Smooth muscle cell (in vitro differentiated cells): ENCODE data around the gene SLC39A6. TPM values are rescaled to one million over a fixed set of nuclear protein-coding genes. Genes with fewer than 3 reads are reported as not detected.

ENCODE experiments used
- DNase-seq: peaks from one replicate; lab custom pipeline; 2025; ENCODE audit not compliant: unreplicated experiment; lab: John Stamatoyannopoulos, UW
- H2AFZ ChIP-seq: fragments of 200-600 bp; sonication (generic); 2 replicates; pipeline ENCODE4 v1.6.0; 2016; ENCODE audit warnings: antibody characterized with exemption, low read depth, mild to moderate bottlenecking
- H3F3A ChIP-seq: fragments of 200-600 bp; sonication (generic); 2 replicates; pipeline ENCODE4 v1.6.0; 2017; ENCODE audit warnings: antibody characterized with exemption, low read depth
- H3K27ac ChIP-seq: fragments of 200-600 bp; sonication (generic); 2 replicates; pipeline ENCODE4 v1.5.1; 2016; ENCODE audit warnings: low read depth, mild to moderate bottlenecking
- H3K27me3 ChIP-seq: fragments of 200-600 bp; sonication (generic); 2 replicates; pipeline ENCODE4 v1.6.1; 2016; ENCODE audit warnings: low read depth, mild to moderate bottlenecking
- H3K36me3 ChIP-seq: fragments of 200-600 bp; sonication (generic); 2 replicates; pipeline ENCODE4 v1.5.1; 2016; ENCODE audit warnings: low read depth
- H3K4me1 ChIP-seq: fragments of 200-600 bp; sonication (generic); 2 replicates; pipeline ENCODE4 v1.5.1; 2016; ENCODE audit warnings: low read depth
- H3K4me2 ChIP-seq: fragments of 200-600 bp; sonication (generic); 2 replicates; pipeline ENCODE4 v1.6.0; 2016; ENCODE audit warnings: mild to moderate bottlenecking
- H3K4me3 ChIP-seq: fragments of 200-600 bp; sonication (generic); 2 replicates; pipeline ENCODE4 v1.5.1; 2016; ENCODE audit warnings: mild to moderate bottlenecking
- H3K79me2 ChIP-seq: fragments of 200-600 bp; sonication (generic); 2 replicates; pipeline ENCODE4 v1.6.0; 2016; ENCODE audit warnings: low read depth, mild to moderate bottlenecking
- H3K9ac ChIP-seq: fragments of 200-600 bp; sonication (generic); 2 replicates; pipeline ENCODE4 v1.6.0; 2016; ENCODE audit warnings: low read depth
- H3K9me3 ChIP-seq: fragments of 200-600 bp; sonication (generic); replicated peaks from 2 replicates; pipeline ENCODE4 v1.5.1; 2016; ENCODE audit warnings: low read depth
- H4K20me1 ChIP-seq: fragments of 200-600 bp; sonication (generic); 2 replicates; pipeline ENCODE4 v1.6.0; 2016; ENCODE audit warnings: low read depth
- CTCF ChIP-seq: fragments of 200-600 bp; sonication (generic); IDR thresholded peaks from 2 replicates; pipeline ENCODE4 v1.5.1; 2017; ENCODE audit warnings: borderline replicate concordance, mild to moderate bottlenecking, antibody characterized with exemption; ENCODE audit not compliant: insufficient read depth, poor library complexity, severe bottlenecking
- WGBS: methylation state at CpG from one replicate; pipeline ENCODE4 v1.1.7; 2016; ENCODE audit warnings: low lambda C conversion rate; 5-methylcytosine and 5-hydroxymethylcytosine counted together
- polyA plus RNA-seq: library from polyadenylated mRNA; unstranded; fragments of >200 nt; fragmentation: Nextera tagmentation; extraction: Ambion mirVana; gene quantifications from 2 replicates; pipeline ENCODE4 v1.2.1, GENCODE V29; 2016
- total RNA-seq: library from RNA; depleted of rRNA; stranded (reverse); fragments of >200 nt; gene quantifications from 2 replicates; pipeline ENCODE4 v1.2.3, GENCODE V29; 2014

The SLC39A6 gene
- total and polyA plus RNA-seq, 2 experiments from 2014 or later = 54.7 to 117 TPM

GRCh38 chr18:36064027-36064808 lies 64.9 kb downstream of the SLC39A6 start:
- Histone ChIP-seq H3K79me2 (peaks cover 76% of the 10 kb centered on the region), H3K9ac (no peak overlapping the region), H4K20me1 (peaks cover 60% of the 10 kb centered on the region), H3K36me3 (no peaks in the 10 kb centered on the region), H3K9me3 (no peaks in the 10 kb centered on the region), H2AFZ (no peak overlapping the region), H3K4me3 (no peak overlapping the region), H3K27me3 (no peaks in the 10 kb centered on the region), H3K4me1 (peaks cover 15% of the 10 kb centered on the region), H3F3A (no peaks in the 10 kb centered on the region), H3K4me2 (no peak overlapping the region), H3K27ac (no peak overlapping the region)
- no peak for DNase-seq
- 93% methylated on average over 31 of the region's 31 CpGs for WGBS
- no peak for TF ChIP-seq CTCF

- DNase-seq = no peak
- Histone ChIP-seq H3K9me3 (no peaks in the 10 kb centered on the region), H3K27ac (no peak overlapping the region), H3K4me1 (no peaks in the 10 kb centered on the region), H3K9ac (no peak overlapping the region), H3K36me3 (no peaks in the 10 kb centered on the region), H2AFZ (no peak overlapping the region), H4K20me1 (peaks cover 88% of the 10 kb centered on the region), H3K27me3 (no peaks in the 10 kb centered on the region), H3K4me2 (no peak overlapping the region), H3F3A (no peaks in the 10 kb centered on the region), H3K4me3 (no peak overlapping the region), H3K79me2 (peaks cover 97% of the 10 kb centered on the region)
- no peak for TF ChIP-seq CTCF
- WGBS = 93% methylated on average over 3 of the region's 3 CpGs
Observed at GRCh38 chr18:36058674-36059073, 70.5 kb downstream of the SLC39A6 start.

Other genes starting within 250 kb of the SLC39A6 start
- 50.0 and 62.2 TPM in 2 replicates for gene RPRD1A, start 61.8 kb downstream of the SLC39A6 start, total RNA-seq
- 13.1 and 17.1 TPM in 2 replicates for gene RPRD1A, start 61.8 kb downstream of the SLC39A6 start, polyA plus RNA-seq
- 63.4 and 90.1 TPM in 2 replicates for gene ELP2, start 559 bp upstream of the SLC39A6 start, total RNA-seq
- 69.3 and 81.9 TPM in 2 replicates for gene ELP2, start 559 bp upstream of the SLC39A6 start, polyA plus RNA-seq
- gene MOCOS, start 58.2 kb upstream of the SLC39A6 start, total RNA-seq = 1.7 and 3.5 TPM in 2 replicates
- gene MOCOS, start 58.2 kb upstream of the SLC39A6 start, polyA plus RNA-seq = 1.2 and 1.6 TPM in 2 replicates
- 19.4 and 21.8 TPM in 2 replicates for gene FHOD3, start 168.4 kb upstream of the SLC39A6 start, total RNA-seq
- 6.3 and 8.6 TPM in 2 replicates for gene FHOD3, start 168.4 kb upstream of the SLC39A6 start, polyA plus RNA-seq